Loucy (cell line): ENCODE measurements around the gene GIT2.
"Not testable (repeated sequence)": the region's sequence is repeated elsewhere in the genome, so short reads cannot be mapped to it uniquely, and the experiment has no call there.

Source experiments
- H2AFZ ChIP-seq: fragments of 200-600 bp; sonication (generic); 2 replicates; pipeline ENCODE4 v1.6.0; 2016; ENCODE audit warnings: antibody characterized with exemption, mild to moderate bottlenecking, low read length, moderate library complexity
- H3F3A ChIP-seq: fragments of 200-600 bp; 2 replicates; pipeline ENCODE4 v1.6.0; 2016; ENCODE audit warnings: antibody characterized with exemption, low read depth, mild to moderate bottlenecking
- H3K27me3 ChIP-seq: fragments of 200-600 bp; sonication (generic); 2 replicates; pipeline ENCODE4 v1.6.1; 2014; ENCODE audit warnings: low read length, mild to moderate bottlenecking; ENCODE audit not compliant: insufficient read depth, poor library complexity, severe bottlenecking
- H3K36me3 ChIP-seq: fragments of 200-600 bp; sonication (generic); 2 replicates; pipeline ENCODE4 v1.6.1; 2016; ENCODE audit warnings: low read length; ENCODE audit not compliant: insufficient read depth
- H3K4me1 ChIP-seq: fragments of 200-600 bp; sonication (generic); 2 replicates; pipeline ENCODE4 v1.5.1; 2014; ENCODE audit warnings: low read length, mild to moderate bottlenecking; ENCODE audit not compliant: insufficient read depth, poor library complexity, severe bottlenecking
- H3K4me2 ChIP-seq: fragments of 200-600 bp; sonication (generic); 2 replicates; pipeline ENCODE4 v1.6.0; 2014; ENCODE audit warnings: antibody characterized with exemption, low read length, low read depth, mild to moderate bottlenecking; ENCODE audit not compliant: poor library complexity, severe bottlenecking
- H3K4me3 ChIP-seq: fragments of 200-600 bp; sonication (generic); 2 replicates; pipeline ENCODE4 v1.5.1; 2014; ENCODE audit warnings: low read length, mild to moderate bottlenecking, mixed read lengths; ENCODE audit not compliant: poor library complexity, severe bottlenecking
- H3K79me2 ChIP-seq: fragments of 200-600 bp; sonication (generic); 2 replicates; pipeline ENCODE4 v1.6.1; 2014; ENCODE audit warnings: low read length; ENCODE audit not compliant: insufficient read depth
- H3K9ac ChIP-seq: fragments of 200-600 bp; sonication (generic); 2 replicates; pipeline ENCODE4 v1.6.0; 2014; ENCODE audit warnings: mild to moderate bottlenecking, low read depth, low read length, moderate library complexity; ENCODE audit not compliant: poor library complexity, severe bottlenecking
- H3K9me2 ChIP-seq: fragments of 200-600 bp; sonication (generic); replicated peaks from 2 replicates; pipeline ENCODE4 v1.6.1; 2016; ENCODE audit warnings: low read depth, low read length, mixed read lengths
- H3K9me3 ChIP-seq: fragments of 200-600 bp; sonication (generic); 2 replicates; pipeline ENCODE4 v1.6.1; 2014; ENCODE audit warnings: mild to moderate bottlenecking, antibody characterized with exemption, low read length, low read depth; ENCODE audit not compliant: insufficient read depth
- H4K20me1 ChIP-seq: fragments of 200-600 bp; sonication (generic); 2 replicates; pipeline ENCODE4 v1.6.0; 2014; ENCODE audit warnings: antibody characterized with exemption, low read length, mild to moderate bottlenecking; ENCODE audit not compliant: insufficient read depth, poor library complexity, severe bottlenecking
- CTCF ChIP-seq: fragments of 200-600 bp; sonication (generic); conservative IDR thresholded peaks from 2 replicates; pipeline ENCODE4 v1.5.1; 2014; ENCODE audit warnings: mild to moderate bottlenecking, antibody characterized with exemption, low read length
- EZH2phosphoT487 ChIP-seq: fragments of 200-600 bp; IDR thresholded peaks from 2 replicates; pipeline ENCODE4 v1.6.1; 2018; ENCODE audit warnings: antibody characterized with exemption, mild to moderate bottlenecking, moderate library complexity, borderline replicate concordance

Gene GIT2

DNA sequence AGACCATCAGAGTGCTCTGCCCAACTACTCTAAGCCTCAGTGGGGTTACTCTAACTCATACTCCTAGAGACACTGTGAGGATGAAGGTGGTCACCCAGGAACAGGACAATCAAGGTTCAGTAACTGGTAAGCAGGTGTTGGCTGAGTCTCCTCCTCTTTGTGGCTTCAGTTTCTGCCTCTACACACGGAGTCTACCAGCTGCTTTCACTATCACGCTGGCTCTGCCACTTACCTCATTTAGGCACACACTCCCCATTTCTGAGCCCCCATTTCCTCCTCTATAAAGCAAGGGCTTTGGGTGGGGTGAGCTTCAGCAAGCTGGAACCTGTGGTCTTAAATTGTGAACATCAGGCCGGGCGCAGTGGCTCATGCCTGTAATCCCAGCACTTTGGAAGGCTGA is 103.4 kb downstream of the GIT2 start:
- H3K4me2 ChIP-seq: no peak overlapping the region
- H3K36me3 ChIP-seq: no peaks in the 10 kb centered on the region
- no peaks in the 10 kb centered on the region for H3K9me2 ChIP-seq
- H3K4me3 ChIP-seq: no peak overlapping the region
- H3K9me3 ChIP-seq: no peaks in the 10 kb centered on the region
- H3F3A ChIP-seq: no peaks in the 10 kb centered on the region
- no peak overlapping the region for H3K9ac ChIP-seq
- H3K27me3 ChIP-seq: no peaks in the 10 kb centered on the region
- no peak for TF ChIP-seq EZH2phosphoT487
- TF ChIP-seq CTCF: no peak
- H3K4me1 ChIP-seq: peaks cover 16% of the 10 kb centered on the region
- no peaks in the 10 kb centered on the region for H3K79me2 ChIP-seq
- H4K20me1 ChIP-seq: no peaks in the 10 kb centered on the region
- no peak overlapping the region for H2AFZ ChIP-seq

- H3K4me1 ChIP-seq: peaks cover 16% of the 10 kb centered on the region
- no peak overlapping the region for H3K4me2 ChIP-seq
- no peak overlapping the region for H2AFZ ChIP-seq
- H3K27me3 ChIP-seq: no peaks in the 10 kb centered on the region
- no peaks in the 10 kb centered on the region for H3K79me2 ChIP-seq
- no peaks in the 10 kb centered on the region for H4K20me1 ChIP-seq
- no peaks in the 10 kb centered on the region for H3K36me3 ChIP-seq
- H3K9me2 ChIP-seq: no peaks in the 10 kb centered on the region
- TF ChIP-seq CTCF: no peak
- no peak for TF ChIP-seq EZH2phosphoT487
- H3K9me3 ChIP-seq: no peaks in the 10 kb centered on the region
- H3K9ac ChIP-seq: no peak overlapping the region
- H3K4me3 ChIP-seq: no peak overlapping the region
- no peaks in the 10 kb centered on the region for H3F3A ChIP-seq
Measured at GRCh38 chr12:109892165-109892715, 103.9 kb downstream of the GIT2 start.

DNA sequence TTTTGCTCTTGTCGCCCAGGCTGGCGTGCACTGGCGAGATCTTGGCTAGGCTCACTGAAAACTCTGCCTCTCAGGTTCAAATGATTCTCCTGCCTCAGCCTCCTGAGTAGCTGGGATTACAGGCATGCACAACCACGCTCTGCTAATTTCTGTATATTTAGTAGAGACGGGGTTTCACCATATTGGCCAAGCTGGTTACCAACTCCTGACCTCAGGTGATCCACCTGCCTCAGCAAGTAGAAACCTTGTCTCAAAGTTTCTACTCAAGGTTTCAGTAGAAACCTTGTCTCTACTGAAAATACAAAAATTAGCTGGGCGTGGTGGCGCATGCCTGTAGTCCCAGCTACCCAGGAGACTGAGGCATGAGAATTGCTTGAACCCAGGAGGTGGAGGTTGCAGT is 104.4 kb downstream of the GIT2 start:
- not testable (repeated sequence) for H4K20me1 ChIP-seq, H2AFZ ChIP-seq, H3K9ac ChIP-seq, H3K27me3 ChIP-seq, H3K36me3 ChIP-seq, H3K79me2 ChIP-seq, H3K4me3 ChIP-seq, H3K9me3 ChIP-seq, H3K4me2 ChIP-seq, H3F3A ChIP-seq, H3K9me2 ChIP-seq
- H3K4me1 ChIP-seq: peaks cover 16% of the 10 kb centered on the region

DNA sequence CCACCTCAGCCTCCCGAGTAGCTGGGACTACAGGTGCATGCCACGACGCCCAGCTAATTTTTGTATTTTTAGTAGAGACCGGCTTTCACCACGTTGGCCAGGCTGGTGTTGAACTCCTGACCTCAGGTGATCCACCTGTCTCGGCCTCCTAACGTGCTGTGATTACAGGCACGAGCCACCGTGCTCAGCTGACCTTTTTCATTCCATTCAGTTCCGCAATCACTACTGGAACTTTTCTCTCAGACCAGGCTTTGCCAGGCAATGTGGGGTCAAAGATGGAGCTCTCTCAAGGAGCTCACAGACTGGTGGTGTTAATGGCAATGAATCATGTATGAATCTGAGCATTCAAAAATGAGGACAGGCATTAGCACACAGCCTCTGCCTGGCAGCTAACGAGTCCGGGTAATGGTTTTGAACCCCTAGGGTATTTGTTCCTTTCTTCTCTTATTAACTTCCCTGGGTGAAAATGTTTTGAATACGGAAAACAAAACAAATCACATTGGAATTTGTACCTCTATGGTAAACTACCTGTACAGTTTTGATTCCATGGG is 105.5 kb downstream of the GIT2 start:
- Histone ChIP-seq H3K9me2 (no peaks in the 10 kb centered on the region), H3K9me3 (no peaks in the 10 kb centered on the region), H4K20me1 (no peaks in the 10 kb centered on the region), H3K4me3 (no peak overlapping the region), H3F3A (no peaks in the 10 kb centered on the region), H2AFZ (0 out of 2 replicates have a peak overlapping the region, but pooled peaks have one; percentile 39), H3K4me2 (no peak overlapping the region), H3K79me2 (no peaks in the 10 kb centered on the region), H3K36me3 (no peaks in the 10 kb centered on the region), H3K9ac (no peak overlapping the region), H3K27me3 (no peaks in the 10 kb centered on the region), H3K4me1 (peaks cover 16% of the 10 kb centered on the region)
- TF ChIP-seq EZH2phosphoT487 (no peak), CTCF (no peak)
